Measurements from ENCODE around the gene OR8B12.

The OR8B12 gene

GRCh38 chr11:124543554-124543953 is at the start of gene OR8B12:
TSS of gene OR8B12 (minus strand) at chr11:124543654. CDS start at chr11:124543654, 0 bp downstream.
- DNase-seq (ENCODE audit: low read depth in 2 of 2) = no peak

GRCh38 chr11:124592627-124593026 is 49.2 kb upstream of the OR8B12 start:
- DNase-seq (ENCODE audit: low read depth in 2 of 2) = no peak

GRCh38 chr11:124591430-124591829 is 48.0 kb upstream of the OR8B12 start:
- no peak for DNase-seq (ENCODE audit: low read depth in 2 of 2)

- peak; percentile 9 to 28 for DNase-seq (ENCODE audit: low read depth in 2 of 2)
Observed at GRCh38 chr11:124586238-124586860, 42.9 kb upstream of the OR8B12 start.

GRCh38 chr11:124584681-124585372 is 41.4 kb upstream of the OR8B12 start:
- DNase-seq (ENCODE audit: low read depth in 2 of 2) = no peak

GRCh38 chr11:124583781-124584180 is 40.3 kb upstream of the OR8B12 start:
- DNase-seq (ENCODE audit: low read depth in 2 of 2) = no peak

GRCh38 chr11:124582565-124582964 is 39.1 kb upstream of the OR8B12 start:
- no peak for DNase-seq (ENCODE audit: low read depth in 2 of 2)

GRCh38 chr11:124581817-124582216 is 38.4 kb upstream of the OR8B12 start:
- DNase-seq (ENCODE audit: low read depth in 2 of 2) = no peak

GRCh38 chr11:124578761-124579160 is 35.3 kb upstream of the OR8B12 start:
- no peak for DNase-seq (ENCODE audit: low read depth in 2 of 2)

- DNase-seq (ENCODE audit: low read depth in 2 of 2) = no peak
Observed at GRCh38 chr11:124577716-124578427, 34.4 kb upstream of the OR8B12 start.

- DNase-seq (ENCODE audit: low read depth in 2 of 2) = no peak
Observed at GRCh38 chr11:124570160-124570559, 26.7 kb upstream of the OR8B12 start.

- no peak for DNase-seq (ENCODE audit: low read depth in 2 of 2)
Observed at GRCh38 chr11:124569697-124570096, 26.2 kb upstream of the OR8B12 start, which contains the start of gene OR8A1. TSS of gene OR8A1 (plus strand) at chr11:124569997. CDS start at chr11:124570120, 123 bp downstream.

GRCh38 chr11:124556828-124557227 is 13.4 kb upstream of the OR8B12 start:
- no peak for DNase-seq (ENCODE audit: low read depth in 2 of 2)

- DNase-seq (ENCODE audit: low read depth in 2 of 2) = no peak
Observed at GRCh38 chr11:124551987-124552386, 8.5 kb upstream of the OR8B12 start.

GRCh38 chr11:124551189-124551588 is 7.7 kb upstream of the OR8B12 start:
- DNase-seq (ENCODE audit: low read depth in 2 of 2) = no peak

GRCh38 chr11:124543145-124543544 is 309 bp downstream of the OR8B12 start:
- no peak for DNase-seq (ENCODE audit: low read depth in 2 of 2)

GRCh38 chr11:124541204-124541603 is 2.2 kb downstream of the OR8B12 start:
- no peak for DNase-seq (ENCODE audit: low read depth in 2 of 2)

- DNase-seq (ENCODE audit: low read depth in 2 of 2) = no peak
Observed at GRCh38 chr11:124538019-124538418, 5.4 kb downstream of the OR8B12 start.

- no peak for DNase-seq (ENCODE audit: low read depth in 2 of 2)
Observed at GRCh38 chr11:124536520-124536919, 6.9 kb downstream of the OR8B12 start.

- DNase-seq (ENCODE audit: low read depth in 2 of 2) = no peak
Observed at GRCh38 chr11:124535552-124536232, 7.8 kb downstream of the OR8B12 start.

- DNase-seq (ENCODE audit: low read depth in 2 of 2) = no peak
Observed at GRCh38 chr11:124534051-124534450, 9.4 kb downstream of the OR8B12 start.

GRCh38 chr11:124533626-124534025 is 9.8 kb downstream of the OR8B12 start:
- no peak for DNase-seq (ENCODE audit: low read depth in 2 of 2)
